Measurements from ENCODE around the gene CPED1.

Gene CPED1

GRCh38 chr7:120992965-120993494, 4.5 kb downstream of the CPED1 start:
- Histone ChIP-seq H3K9ac (ENCODE audit: low read length) (no peak overlapping the region), H3K27me3 (ENCODE audit: control insufficient read depth, insufficient read depth, low read length) (peaks cover 16% of the 10 kb centered on the region), H3K36me3 (ENCODE audit: control insufficient read depth, insufficient read depth, low read length) (no peaks in the 10 kb centered on the region), H3K4me1 (ENCODE audit: control insufficient read depth, insufficient read depth, low read length) (peaks cover 3% of the 10 kb centered on the region), H3K4me3 (ENCODE audit: low read length) (no peak overlapping the region), H3K9me3 (ENCODE audit: control insufficient read depth, low read length) (no peaks in the 10 kb centered on the region)

- H3K36me3 ChIP-seq (ENCODE audit: control insufficient read depth, insufficient read depth, low read length): no peaks in the 10 kb centered on the region
- no peak overlapping the region for H3K4me3 ChIP-seq (ENCODE audit: low read length)
- H3K9ac ChIP-seq (ENCODE audit: low read length): no peak overlapping the region
- H3K9me3 ChIP-seq (ENCODE audit: control insufficient read depth, low read length): no peaks in the 10 kb centered on the region
- peaks cover 14% of the 10 kb centered on the region for H3K27me3 ChIP-seq (ENCODE audit: control insufficient read depth, insufficient read depth, low read length)
- H3K4me1 ChIP-seq (ENCODE audit: control insufficient read depth, insufficient read depth, low read length): no peaks in the 10 kb centered on the region
Observed at GRCh38 chr7:120993553-120994191, 5.2 kb downstream of the CPED1 start.

GRCh38 chr7:120994512-120995410, 6.2 kb downstream of the CPED1 start:
- no peaks in the 10 kb centered on the region for H3K36me3 ChIP-seq (ENCODE audit: control insufficient read depth, insufficient read depth, low read length)
- H3K9me3 ChIP-seq (ENCODE audit: control insufficient read depth, low read length): no peaks in the 10 kb centered on the region
- H3K27me3 ChIP-seq (ENCODE audit: control insufficient read depth, insufficient read depth, low read length): peaks cover 3% of the 10 kb centered on the region
- H3K9ac ChIP-seq (ENCODE audit: low read length): no peak overlapping the region
- H3K4me1 ChIP-seq (ENCODE audit: control insufficient read depth, insufficient read depth, low read length): no peaks in the 10 kb centered on the region
- no peak overlapping the region for H3K4me3 ChIP-seq (ENCODE audit: low read length)

- Histone ChIP-seq H3K9ac (ENCODE audit: low read length) (no peak overlapping the region), H3K27me3 (ENCODE audit: control insufficient read depth, insufficient read depth, low read length) (no peaks in the 10 kb centered on the region), H3K4me3 (ENCODE audit: low read length) (no peak overlapping the region), H3K36me3 (ENCODE audit: control insufficient read depth, insufficient read depth, low read length) (no peaks in the 10 kb centered on the region), H3K9me3 (ENCODE audit: control insufficient read depth, low read length) (no peaks in the 10 kb centered on the region), H3K4me1 (ENCODE audit: control insufficient read depth, insufficient read depth, low read length) (no peaks in the 10 kb centered on the region)
Observed at GRCh38 chr7:120995654-120996053, 7.1 kb downstream of the CPED1 start.

- H3K36me3 ChIP-seq (ENCODE audit: control insufficient read depth, insufficient read depth, low read length): no peaks in the 10 kb centered on the region
- H3K27me3 ChIP-seq (ENCODE audit: control insufficient read depth, insufficient read depth, low read length): no peaks in the 10 kb centered on the region
- no peak overlapping the region for H3K4me3 ChIP-seq (ENCODE audit: low read length)
- H3K9me3 ChIP-seq (ENCODE audit: control insufficient read depth, low read length): no peaks in the 10 kb centered on the region
- no peak overlapping the region for H3K9ac ChIP-seq (ENCODE audit: low read length)
- no peaks in the 10 kb centered on the region for H3K4me1 ChIP-seq (ENCODE audit: control insufficient read depth, insufficient read depth, low read length)
Observed at GRCh38 chr7:120996333-120996987, 7.9 kb downstream of the CPED1 start.

- no peaks in the 10 kb centered on the region for H3K4me1 ChIP-seq (ENCODE audit: control insufficient read depth, insufficient read depth, low read length)
- H3K4me3 ChIP-seq (ENCODE audit: low read length): no peak overlapping the region
- no peaks in the 10 kb centered on the region for H3K9me3 ChIP-seq (ENCODE audit: control insufficient read depth, low read length)
- no peaks in the 10 kb centered on the region for H3K27me3 ChIP-seq (ENCODE audit: control insufficient read depth, insufficient read depth, low read length)
- no peaks in the 10 kb centered on the region for H3K36me3 ChIP-seq (ENCODE audit: control insufficient read depth, insufficient read depth, low read length)
- no peak overlapping the region for H3K9ac ChIP-seq (ENCODE audit: low read length)
Observed at GRCh38 chr7:120996988-120997345, 8.5 kb downstream of the CPED1 start.

- H3K4me3 ChIP-seq (ENCODE audit: low read length): no peak overlapping the region
- H3K9ac ChIP-seq (ENCODE audit: low read length): no peak overlapping the region
- no peaks in the 10 kb centered on the region for H3K4me1 ChIP-seq (ENCODE audit: control insufficient read depth, insufficient read depth, low read length)
- H3K9me3 ChIP-seq (ENCODE audit: control insufficient read depth, low read length): no peaks in the 10 kb centered on the region
- no peaks in the 10 kb centered on the region for H3K27me3 ChIP-seq (ENCODE audit: control insufficient read depth, insufficient read depth, low read length)
- no peaks in the 10 kb centered on the region for H3K36me3 ChIP-seq (ENCODE audit: control insufficient read depth, insufficient read depth, low read length)
Observed at GRCh38 chr7:120997882-120998474, 9.5 kb downstream of the CPED1 start.

GRCh38 chr7:120998520-120998919, 10.0 kb downstream of the CPED1 start:
- no peaks in the 10 kb centered on the region for H3K36me3 ChIP-seq (ENCODE audit: control insufficient read depth, insufficient read depth, low read length)
- H3K27me3 ChIP-seq (ENCODE audit: control insufficient read depth, insufficient read depth, low read length): no peaks in the 10 kb centered on the region
- no peak overlapping the region for H3K9ac ChIP-seq (ENCODE audit: low read length)
- no peaks in the 10 kb centered on the region for H3K4me1 ChIP-seq (ENCODE audit: control insufficient read depth, insufficient read depth, low read length)
- H3K9me3 ChIP-seq (ENCODE audit: control insufficient read depth, low read length): no peaks in the 10 kb centered on the region
- H3K4me3 ChIP-seq (ENCODE audit: low read length): no peak overlapping the region

GRCh38 chr7:120998996-120999565, 10.6 kb downstream of the CPED1 start:
- H3K9ac ChIP-seq (ENCODE audit: low read length): no peak overlapping the region
- H3K4me1 ChIP-seq (ENCODE audit: control insufficient read depth, insufficient read depth, low read length): no peaks in the 10 kb centered on the region
- H3K4me3 ChIP-seq (ENCODE audit: low read length): no peak overlapping the region

GRCh38 chr7:121000081-121000983, 11.8 kb downstream of the CPED1 start:
- no peaks in the 10 kb centered on the region for H3K36me3 ChIP-seq (ENCODE audit: control insufficient read depth, insufficient read depth, low read length)
- H3K4me1 ChIP-seq (ENCODE audit: control insufficient read depth, insufficient read depth, low read length): no peaks in the 10 kb centered on the region
- H3K9me3 ChIP-seq (ENCODE audit: control insufficient read depth, low read length): no peaks in the 10 kb centered on the region
- H3K9ac ChIP-seq (ENCODE audit: low read length): no peak overlapping the region
- H3K4me3 ChIP-seq (ENCODE audit: low read length): no peak overlapping the region
- no peaks in the 10 kb centered on the region for H3K27me3 ChIP-seq (ENCODE audit: control insufficient read depth, insufficient read depth, low read length)

More at GRCh38 chr7:120998996-120999565, 10.6 kb downstream of the CPED1 start:
- H3K9me3 ChIP-seq (ENCODE audit: control insufficient read depth, low read length): no peaks in the 10 kb centered on the region
- H3K27me3 ChIP-seq (ENCODE audit: control insufficient read depth, insufficient read depth, low read length): no peaks in the 10 kb centered on the region
- H3K36me3 ChIP-seq (ENCODE audit: control insufficient read depth, insufficient read depth, low read length): no peaks in the 10 kb centered on the region

All from mucosa of stomach (tissue), 1 donor.